ENCODE results near the gene HSD3B1.

Gene HSD3B1

GRCh38 chr1:119535381-119535780 is 28.4 kb downstream of the HSD3B1 start:
- H4K20me1 ChIP-seq (ENCODE audit: insufficient read depth, low read length), result no peaks in the 10 kb centered on the region
- no peak overlapping the region for H2AFZ ChIP-seq (ENCODE audit: low read length)
- H3K4me2 ChIP-seq (ENCODE audit: low read length), result no peak overlapping the region
- no peaks in the 10 kb centered on the region for H3K27me3 ChIP-seq (ENCODE audit: insufficient read depth, low read length)
- no peak overlapping the region for H3K9ac ChIP-seq (ENCODE audit: low read length)
- no peaks in the 10 kb centered on the region for H3K9me3 ChIP-seq (ENCODE audit: low read length)
- H3K36me3 ChIP-seq (ENCODE audit: insufficient read depth, low read length), result no peaks in the 10 kb centered on the region
- H3K4me3 ChIP-seq (ENCODE audit: low read depth, low read length, poor library complexity, severe bottlenecking), result no peak overlapping the region
- H3K79me2 ChIP-seq (ENCODE audit: insufficient read depth, low read length), result no peaks in the 10 kb centered on the region
- H3K27ac ChIP-seq (ENCODE audit: low read depth, low read length, poor library complexity, severe bottlenecking), result no peak overlapping the region
- no peaks in the 10 kb centered on the region for H3K4me1 ChIP-seq (ENCODE audit: insufficient read depth, low read length, severe bottlenecking)
- no peaks in the 10 kb centered on the region for H3K9me2 ChIP-seq (ENCODE audit: low read depth, low read length)
- H3F3A ChIP-seq (ENCODE audit: insufficient read depth, low read length), result no peaks in the 10 kb centered on the region
- TF ChIP-seq CTCF (IDR thresholded peaks at IDR 0.05; ENCODE audit: low read length) (no peak), EZH2 (IDR thresholded peaks at IDR 0.05; ENCODE audit: borderline replicate concordance, low read length) (no peak)

- H3K36me3 ChIP-seq (ENCODE audit: insufficient read depth, low read length), result no peaks in the 10 kb centered on the region
- H3K27ac ChIP-seq (ENCODE audit: low read depth, low read length, poor library complexity, severe bottlenecking), result no peak overlapping the region
- no peak overlapping the region for H3K4me2 ChIP-seq (ENCODE audit: low read length)
- no peaks in the 10 kb centered on the region for H3K79me2 ChIP-seq (ENCODE audit: insufficient read depth, low read length)
- no peak overlapping the region for H3K9ac ChIP-seq (ENCODE audit: low read length)
- TF ChIP-seq EZH2 (IDR thresholded peaks at IDR 0.05; ENCODE audit: borderline replicate concordance, low read length) (no peak), CTCF (IDR thresholded peaks at IDR 0.05; ENCODE audit: low read length) (no peak)
- no peaks in the 10 kb centered on the region for H3K9me2 ChIP-seq (ENCODE audit: low read depth, low read length)
- no peaks in the 10 kb centered on the region for H3K4me1 ChIP-seq (ENCODE audit: insufficient read depth, low read length, severe bottlenecking)
- no peak overlapping the region for H3K4me3 ChIP-seq (ENCODE audit: low read depth, low read length, poor library complexity, severe bottlenecking)
- H3K27me3 ChIP-seq (ENCODE audit: insufficient read depth, low read length), result no peaks in the 10 kb centered on the region
- no peaks in the 10 kb centered on the region for H3F3A ChIP-seq (ENCODE audit: insufficient read depth, low read length)
- H2AFZ ChIP-seq (ENCODE audit: low read length), result no peak overlapping the region
- H4K20me1 ChIP-seq (ENCODE audit: insufficient read depth, low read length), result no peaks in the 10 kb centered on the region
- H3K9me3 ChIP-seq (ENCODE audit: low read length), result no peaks in the 10 kb centered on the region
Measured at GRCh38 chr1:119537966-119538365, 31.0 kb downstream of the HSD3B1 start.

GRCh38 chr1:119539636-119540035 is 32.6 kb downstream of the HSD3B1 start:
- Histone ChIP-seq H3K9ac (ENCODE audit: low read length) (no peak overlapping the region), H4K20me1 (ENCODE audit: insufficient read depth, low read length) (no peaks in the 10 kb centered on the region), H3K79me2 (ENCODE audit: insufficient read depth, low read length) (no peaks in the 10 kb centered on the region), H3F3A (ENCODE audit: insufficient read depth, low read length) (no peaks in the 10 kb centered on the region), H3K27ac (ENCODE audit: low read depth, low read length, poor library complexity, severe bottlenecking) (no peak overlapping the region), H3K4me2 (ENCODE audit: low read length) (no peak overlapping the region), H3K4me1 (ENCODE audit: insufficient read depth, low read length, severe bottlenecking) (no peaks in the 10 kb centered on the region), H3K9me3 (ENCODE audit: low read length) (no peaks in the 10 kb centered on the region), H3K27me3 (ENCODE audit: insufficient read depth, low read length) (no peaks in the 10 kb centered on the region), H2AFZ (ENCODE audit: low read length) (no peak overlapping the region), H3K36me3 (ENCODE audit: insufficient read depth, low read length) (no peaks in the 10 kb centered on the region), H3K4me3 (ENCODE audit: low read depth, low read length, poor library complexity, severe bottlenecking) (no peak overlapping the region), H3K9me2 (ENCODE audit: low read depth, low read length) (no peaks in the 10 kb centered on the region)
- no peak for TF ChIP-seq EZH2 (IDR thresholded peaks at IDR 0.05; ENCODE audit: borderline replicate concordance, low read length)
- no peak for TF ChIP-seq CTCF (IDR thresholded peaks at IDR 0.05; ENCODE audit: low read length)

All from OCI-LY1 (cell line).